ENCODE measurements around the gene HAPSTR1.

DNA sequence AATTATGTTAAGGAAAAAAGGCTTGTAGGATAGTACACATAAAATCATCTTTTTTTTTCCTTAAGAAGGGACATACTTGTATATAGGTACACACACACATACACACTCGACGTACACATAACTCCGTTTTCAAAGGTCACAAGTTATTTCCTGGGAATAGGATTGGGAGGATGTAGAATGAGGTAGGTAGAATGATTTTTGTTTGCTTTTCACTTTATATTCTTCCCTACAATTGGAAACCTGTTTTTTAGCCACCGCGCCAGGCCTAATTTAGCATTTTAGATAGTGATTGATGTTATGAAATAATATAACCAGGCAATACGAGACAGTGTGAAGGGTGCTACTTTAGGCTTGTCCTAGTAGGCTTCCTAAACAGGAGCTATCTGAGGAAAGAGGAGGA lies 1.8 kb upstream of the HAPSTR1 start:
- TF ChIP-seq, protein P1, sequence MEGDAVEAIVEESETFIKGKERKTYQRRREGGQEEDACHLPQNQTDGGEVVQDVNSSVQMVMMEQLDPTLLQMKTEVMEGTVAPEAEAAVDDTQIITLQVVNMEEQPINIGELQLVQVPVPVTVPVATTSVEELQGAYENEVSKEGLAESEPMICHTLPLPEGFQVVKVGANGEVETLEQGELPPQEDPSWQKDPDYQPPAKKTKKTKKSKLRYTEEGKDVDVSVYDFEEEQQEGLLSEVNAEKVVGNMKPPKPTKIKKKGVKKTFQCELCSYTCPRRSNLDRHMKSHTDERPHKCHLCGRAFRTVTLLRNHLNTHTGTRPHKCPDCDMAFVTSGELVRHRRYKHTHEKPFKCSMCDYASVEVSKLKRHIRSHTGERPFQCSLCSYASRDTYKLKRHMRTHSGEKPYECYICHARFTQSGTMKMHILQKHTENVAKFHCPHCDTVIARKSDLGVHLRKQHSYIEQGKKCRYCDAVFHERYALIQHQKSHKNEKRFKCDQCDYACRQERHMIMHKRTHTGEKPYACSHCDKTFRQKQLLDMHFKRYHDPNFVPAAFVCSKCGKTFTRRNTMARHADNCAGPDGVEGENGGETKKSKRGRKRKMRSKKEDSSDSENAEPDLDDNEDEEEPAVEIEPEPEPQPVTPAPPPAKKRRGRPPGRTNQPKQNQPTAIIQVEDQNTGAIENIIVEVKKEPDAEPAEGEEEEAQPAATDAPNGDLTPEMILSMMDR (IDR thresholded peaks at IDR 0.05; ENCODE audit: borderline replicate concordance, extremely low read depth, low read length, poor library complexity, severe bottlenecking): no peak
- TF ChIP-seq EZH2 (IDR thresholded peaks at IDR 0.05; ENCODE audit: borderline replicate concordance, low read depth, low read length, severe bottlenecking): no peak
